ENCODE results near the gene EEF2K. TPM values are rescaled to one million over a fixed set of nuclear protein-coding genes. Genes with fewer than 3 reads are reported as not detected.

Gene EEF2K
- total RNA-seq, 1 experiment from 2014 or later = 9.1 TPM

GRCh38 chr16:22318690-22319358 lies 112.7 kb downstream of the EEF2K start:
- ChIA-PET POLR2A (ENCODE audit: unreplicated experiment) (no interaction called here), CTCF (interaction anchor here (0.6 kb wide), 1 partner anchor 51 kb away, joined by 3 read pairs; no protein-coding TSS in a partner anchor)
- DNase-seq (peak; percentile 52), ATAC-seq (peak; percentile 42; the same call in 1 of the 2 replicates)
- Histone ChIP-seq H3K9me2 (replicated peaks; ENCODE audit: low read length) (no peaks in the 10 kb centered on the region), H3K4me2 (ENCODE audit: low read length) (no peak overlapping the region), H2AFZ (ENCODE audit: low read length) (no peak overlapping the region), H3K4me1 (ENCODE audit: insufficient read depth, low read length) (no peaks in the 10 kb centered on the region), H3F3A (ENCODE audit: low read length, unreplicated experiment) (no peaks in the 10 kb centered on the region), H3K79me2 (ENCODE audit: low read length) (no peaks in the 10 kb centered on the region), H3K9ac (ENCODE audit: low read length) (no peak overlapping the region), H4K20me1 (ENCODE audit: low read length) (no peaks in the 10 kb centered on the region), H3K36me3 (ENCODE audit: low read depth, low read length) (peaks cover 18% of the 10 kb centered on the region; the same call in 1 of the 2 replicates), H3K27ac (ENCODE audit: low read length) (no peak overlapping the region), H3K4me3 (ENCODE audit: low read length) (no peak overlapping the region), H3K27me3 (ENCODE audit: low read length) (no peaks in the 10 kb centered on the region), H3K9me3 (ENCODE audit: low read length) (no peaks in the 10 kb centered on the region)
- BruUV-seq (replicated peaks) = no TSS peak
- TF ChIP-seq CTCF (conservative IDR thresholded peaks at IDR 0.05; ENCODE audit: low read depth, low read length) (peak; percentile 52), EZH2phosphoT487 (IDR thresholded peaks at IDR 0.05; ENCODE audit: borderline replicate concordance, low read length) (no peak)
- intact Hi-C loops (cut with micrococcal nuclease) = no loop called here

DNA sequence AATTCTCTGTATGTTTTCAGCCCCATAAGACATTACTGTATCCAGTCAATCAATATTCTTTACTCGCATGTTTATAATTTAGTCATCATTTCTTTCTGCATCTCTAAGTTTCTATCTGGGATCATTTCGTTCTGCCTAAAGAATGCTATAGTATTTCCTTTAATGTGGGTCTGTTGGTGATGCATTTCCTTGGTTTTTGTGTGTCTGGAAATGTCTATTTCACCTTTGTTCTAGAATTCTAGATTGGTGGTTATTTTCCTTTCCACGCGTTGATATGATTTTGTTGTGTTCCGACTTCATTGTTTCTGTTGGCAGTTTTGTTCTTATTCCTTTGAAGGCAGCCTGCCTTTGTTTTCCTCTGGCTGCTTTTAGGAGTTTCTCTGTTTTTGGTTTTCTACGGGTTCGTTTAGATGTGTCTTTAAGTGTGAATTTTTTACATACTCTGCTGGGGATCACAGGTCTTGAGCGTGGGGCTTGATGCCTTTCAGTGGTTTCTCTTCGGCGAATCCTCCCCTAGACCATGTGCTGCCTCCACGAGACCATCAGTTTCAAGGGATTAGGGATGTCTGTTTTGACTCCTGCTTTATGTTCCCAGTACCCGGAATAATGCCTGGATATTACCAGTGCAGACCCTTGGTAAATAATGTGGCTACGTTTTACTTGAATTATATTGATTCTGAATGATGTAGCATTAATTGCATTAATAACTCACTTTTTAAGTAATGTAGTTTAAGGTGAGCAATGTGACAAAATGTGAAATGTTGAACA lies 114.7 kb downstream of the EEF2K start:
- no peak for ATAC-seq
- Histone ChIP-seq H3K4me1 (ENCODE audit: insufficient read depth, low read length) (no peaks in the 10 kb centered on the region), H2AFZ (ENCODE audit: low read length) (no peak overlapping the region), H3K27ac (ENCODE audit: low read length) (no peak overlapping the region), H4K20me1 (ENCODE audit: low read length) (no peaks in the 10 kb centered on the region), H3F3A (ENCODE audit: low read length, unreplicated experiment) (no peaks in the 10 kb centered on the region), H3K79me2 (ENCODE audit: low read length) (no peaks in the 10 kb centered on the region), H3K4me2 (ENCODE audit: low read length) (no peak overlapping the region), H3K9me2 (replicated peaks; ENCODE audit: low read length) (no peaks in the 10 kb centered on the region), H3K4me3 (ENCODE audit: low read length) (no peak overlapping the region), H3K27me3 (ENCODE audit: low read length) (no peaks in the 10 kb centered on the region), H3K9me3 (ENCODE audit: low read length) (no peaks in the 10 kb centered on the region), H3K36me3 (ENCODE audit: low read depth, low read length) (peaks cover 18% of the 10 kb centered on the region; the same call in 1 of the 2 replicates), H3K9ac (ENCODE audit: low read length) (no peak overlapping the region)
- TF ChIP-seq EZH2phosphoT487 (IDR thresholded peaks at IDR 0.05; ENCODE audit: borderline replicate concordance, low read length) (no peak), EZH2 (IDR thresholded peaks at IDR 0.05; ENCODE audit: low read length, unreplicated experiment) (no peak), CTCF (conservative IDR thresholded peaks at IDR 0.05; ENCODE audit: low read depth, low read length) (no peak)
- intact Hi-C loops (cut with micrococcal nuclease) = loop anchor here (5.0 to 10.0 kb wide), 2 partner anchors 54 to 1163 kb away; partner anchors contain the start of genes CDR2 and LDAF1
- DNase-seq = no peak
- CTCF ChIA-PET = interaction anchor here (0.5 kb wide), 1 partner anchor 761 kb away, joined by 8 read pairs; no protein-coding TSS in a partner anchor
- POLR2A ChIA-PET (ENCODE audit: unreplicated experiment) = no interaction called here
- no TSS peak for BruUV-seq (replicated peaks)
